OCI-LY1 (cell line): ENCODE results near the gene DKK1.

Experiments used
- H2AFZ ChIP-seq: fragments of 200-600 bp; sonication (generic), shearing (Covaris generic); 2 replicates; pipeline ENCODE4 v1.6.0; 2014; ENCODE audit warnings: antibody characterized with exemption, mild to moderate bottlenecking, low read length
- H3F3A ChIP-seq: fragments of 200-600 bp; sonication (generic), shearing (Covaris generic); 2 replicates; pipeline ENCODE4 v1.6.0; 2014; ENCODE audit warnings: mild to moderate bottlenecking, antibody characterized with exemption, low read length, moderate library complexity; ENCODE audit not compliant: insufficient read depth
- H3K27ac ChIP-seq: fragments of 200-600 bp; sonication (generic); 2 replicates; pipeline ENCODE4 v1.5.1; 2014; ENCODE audit warnings: low read length, mixed run types, mild to moderate bottlenecking, low read depth; ENCODE audit not compliant: poor library complexity, severe bottlenecking
- H3K27me3 ChIP-seq: fragments of 200-600 bp; sonication (generic); 2 replicates; pipeline ENCODE4 v1.6.0; 2014; ENCODE audit warnings: antibody characterized with exemption, mild to moderate bottlenecking, low read length, moderate library complexity; ENCODE audit not compliant: insufficient read depth
- H3K36me3 ChIP-seq: fragments of 200-600 bp; sonication (generic); 2 replicates; pipeline ENCODE4 v1.6.1; 2014; ENCODE audit warnings: mild to moderate bottlenecking, antibody characterized with exemption, low read length, moderate library complexity, mixed read lengths; ENCODE audit not compliant: insufficient read depth
- H3K4me1 ChIP-seq: fragments of 200-600 bp; sonication (generic); 2 replicates; pipeline ENCODE4 v1.5.1; 2014; ENCODE audit warnings: mild to moderate bottlenecking, low read length, moderate library complexity; ENCODE audit not compliant: insufficient read depth, severe bottlenecking
- H3K4me2 ChIP-seq: fragments of 200-600 bp; sonication (generic), shearing (Covaris generic); 2 replicates; pipeline ENCODE4 v1.6.1; 2014; ENCODE audit warnings: low read length
- H3K4me3 ChIP-seq: fragments of 200-600 bp; sonication (generic); 2 replicates; pipeline ENCODE4 v1.5.1; 2014; ENCODE audit warnings: low read length, low read depth, mild to moderate bottlenecking, mixed read lengths; ENCODE audit not compliant: poor library complexity, severe bottlenecking
- H3K79me2 ChIP-seq: fragments of 200-600 bp; shearing (Covaris generic); 2 replicates; pipeline ENCODE4 v1.6.1; 2016; ENCODE audit warnings: mixed run types, low read length, mixed read lengths; ENCODE audit not compliant: insufficient read depth
- H3K9ac ChIP-seq: fragments of 200-600 bp; sonication (generic), shearing (Covaris generic); 2 replicates; pipeline ENCODE4 v1.6.1; 2014; ENCODE audit warnings: mild to moderate bottlenecking, low read length, mixed read lengths
- H3K9me2 ChIP-seq: fragments of 200-600 bp; sonication (generic), shearing (Covaris generic); 2 replicates; pipeline ENCODE4 v1.6.1; 2014; ENCODE audit warnings: low read depth, mild to moderate bottlenecking, low read length, mixed read lengths
- H3K9me3 ChIP-seq: fragments of 200-600 bp; shearing (Covaris generic); 2 replicates; pipeline ENCODE4 v1.6.1; 2014; ENCODE audit warnings: low read length, mixed read lengths
- H4K20me1 ChIP-seq: fragments of 200-600 bp; sonication (generic), shearing (Covaris generic); 2 replicates; pipeline ENCODE4 v1.6.0; 2016; ENCODE audit warnings: mild to moderate bottlenecking, low read length; ENCODE audit not compliant: insufficient read depth
- CTCF ChIP-seq: fragments of 200-600 bp; sonication (generic), shearing (Covaris generic); IDR thresholded peaks from 2 replicates; pipeline ENCODE4 v1.5.1; 2017; ENCODE audit warnings: mild to moderate bottlenecking, antibody characterized with exemption, low read length, moderate library complexity, mixed read lengths
- EZH2 ChIP-seq: fragments of 200-600 bp; sonication (generic), shearing (Covaris generic); IDR thresholded peaks from 2 replicates; pipeline ENCODE4 v1.8.0; 2017; ENCODE audit warnings: borderline replicate concordance, mixed run types, mild to moderate bottlenecking, antibody characterized with exemption, low read length, moderate library complexity, mixed read lengths

DKK1 gene

GRCh38 chr10:52276986-52277385 lies 37.1 kb upstream of the DKK1 start:
- no peaks in the 10 kb centered on the region for H3F3A ChIP-seq
- H3K27ac ChIP-seq = no peak overlapping the region
- H3K9me3 ChIP-seq = no peaks in the 10 kb centered on the region
- H3K9ac ChIP-seq = no peak overlapping the region
- TF ChIP-seq CTCF = no peak
- TF ChIP-seq EZH2 = no peak
- no peaks in the 10 kb centered on the region for H3K36me3 ChIP-seq
- H2AFZ ChIP-seq = no peak overlapping the region
- H3K4me3 ChIP-seq = no peak overlapping the region
- no peaks in the 10 kb centered on the region for H4K20me1 ChIP-seq
- no peaks in the 10 kb centered on the region for H3K27me3 ChIP-seq
- H3K4me2 ChIP-seq = no peak overlapping the region
- no peaks in the 10 kb centered on the region for H3K4me1 ChIP-seq
- H3K79me2 ChIP-seq = no peaks in the 10 kb centered on the region
- H3K9me2 ChIP-seq = no peaks in the 10 kb centered on the region

DNA sequence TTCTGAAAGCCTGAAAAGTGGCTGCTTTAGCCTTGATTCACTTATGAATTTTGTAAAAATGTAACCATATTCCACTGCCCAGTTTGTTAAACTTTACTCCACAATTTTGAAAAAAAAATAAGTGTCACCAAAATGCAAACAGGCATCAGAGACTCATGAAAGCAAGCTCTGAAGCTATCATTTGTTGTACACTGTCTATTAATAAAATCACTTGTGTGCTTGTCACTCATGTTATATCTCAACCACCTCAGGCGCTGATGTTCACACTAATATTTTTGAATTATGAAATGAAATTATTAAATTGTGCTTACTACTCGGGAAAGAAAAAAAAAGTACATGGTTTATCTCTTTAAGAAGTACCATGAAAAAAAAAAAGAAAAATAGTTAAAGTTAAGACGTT lies 34.5 kb upstream of the DKK1 start:
- Histone ChIP-seq H3K4me3 (no peak overlapping the region), H3K4me1 (no peaks in the 10 kb centered on the region), H3K9me3 (no peaks in the 10 kb centered on the region), H3K27ac (no peak overlapping the region), H2AFZ (no peak overlapping the region), H3K9ac (no peak overlapping the region), H4K20me1 (no peaks in the 10 kb centered on the region), H3K79me2 (no peaks in the 10 kb centered on the region), H3K27me3 (no peaks in the 10 kb centered on the region), H3F3A (no peaks in the 10 kb centered on the region), H3K9me2 (no peaks in the 10 kb centered on the region), H3K4me2 (no peak overlapping the region), H3K36me3 (no peaks in the 10 kb centered on the region)
- TF ChIP-seq CTCF (no peak), EZH2 (no peak)

DNA sequence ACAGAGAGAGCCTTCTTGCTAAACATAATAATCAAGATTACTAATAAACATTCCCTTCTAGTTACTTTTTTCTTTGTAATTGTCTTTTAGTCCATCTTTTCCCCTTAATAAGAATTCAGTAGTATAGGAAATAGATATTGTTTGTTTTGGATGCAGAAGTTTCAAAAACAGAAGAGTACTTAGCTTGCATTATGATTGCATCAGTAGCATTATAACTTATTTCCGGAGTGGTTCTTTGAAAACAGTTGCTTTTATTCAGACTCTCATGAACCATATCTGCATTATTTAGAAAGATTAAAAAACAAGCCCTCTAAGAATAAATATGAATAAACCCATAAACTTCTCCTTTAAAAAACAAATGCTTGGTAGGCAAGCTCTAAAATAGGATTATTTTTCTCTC lies 34.0 kb upstream of the DKK1 start:
- Histone ChIP-seq H3K79me2 (no peaks in the 10 kb centered on the region), H3K27me3 (no peaks in the 10 kb centered on the region), H3K4me2 (no peak overlapping the region), H3K9me2 (no peaks in the 10 kb centered on the region), H3K4me3 (no peak overlapping the region), H3K4me1 (no peaks in the 10 kb centered on the region), H3K27ac (no peak overlapping the region), H2AFZ (no peak overlapping the region), H3K9ac (no peak overlapping the region), H3K36me3 (no peaks in the 10 kb centered on the region), H3K9me3 (no peaks in the 10 kb centered on the region), H3F3A (no peaks in the 10 kb centered on the region), H4K20me1 (no peaks in the 10 kb centered on the region)
- TF ChIP-seq EZH2 = no peak

GRCh38 chr10:52283174-52283573 lies 30.9 kb upstream of the DKK1 start:
- Histone ChIP-seq H4K20me1 (no peaks in the 10 kb centered on the region), H3K9ac (no peak overlapping the region), H3K27ac (no peak overlapping the region), H3K36me3 (no peaks in the 10 kb centered on the region), H3K79me2 (no peaks in the 10 kb centered on the region), H3K4me2 (no peak overlapping the region), H2AFZ (no peak overlapping the region), H3K4me1 (no peaks in the 10 kb centered on the region), H3K27me3 (no peaks in the 10 kb centered on the region), H3F3A (no peaks in the 10 kb centered on the region), H3K9me3 (no peaks in the 10 kb centered on the region), H3K4me3 (no peak overlapping the region), H3K9me2 (no peaks in the 10 kb centered on the region)
- TF ChIP-seq CTCF (no peak), EZH2 (no peak)
